HCT116 (cell line): ENCODE data around the gene RNF13. TPM values are rescaled to one million over a fixed set of nuclear protein-coding genes. Genes with fewer than 3 reads are reported as not detected.

Experiments used
- ATAC-seq: fragments of 200-7000 bp; cut with Tn5 transposase; 2 replicates; pipeline ENCODE4 v1.9.1; 2020; ENCODE audit warnings: mild to moderate bottlenecking, moderate library complexity
- BruUV-seq: library from RNA; stranded (reverse); fragments of 400-500 nt; replicated peaks from 2 replicates; lab custom pipeline; 2021; lab: Mats Ljungman, UMichigan
- CTCF ChIA-PET: fragments of 300-600 bp; sonication (Branson Sonifier 250); formaldehyde crosslinking; loops from one replicate; lab custom pipeline; 2021; ENCODE audit warnings: antibody characterized with exemption; lab: Charles Lee
- POLR2A ChIA-PET: fragments of 300-600, 350-600 bp; sonication (Branson Sonifier 250); formaldehyde crosslinking; loops from one replicate; lab custom pipeline; 2021; ENCODE audit warnings: antibody characterized with exemption; lab: Charles Lee
- RAD21 ChIA-PET, 2 experiments: fragments of 300-600 bp; sonication (Branson Sonifier 250); formaldehyde crosslinking; loops; one replicate each; lab custom pipeline; 2023; ENCODE audit warnings: low total read pairs in 2 of 2; ENCODE audit not compliant: uncharacterized antibody in 2 of 2, unreplicated experiment in 2 of 2, low non-redundant PET in 1 of 2; lab: Charles Lee
- DNase-seq: peaks from one replicate; pipeline ENCODE4 v3.0.0-alpha.2; 2010; ENCODE audit warnings: low read depth, low spot score
- H2AFZ ChIP-seq: fragments of 200-600 bp; shearing (Covaris generic), sonication (generic); 2 replicates; pipeline ENCODE4 v1.6.1; 2017; ENCODE audit warnings: low read depth, mixed run types, mixed read lengths, antibody characterized with exemption, low read length; ENCODE audit not compliant: poor library complexity, severe bottlenecking
- H3K27ac ChIP-seq: 2 replicates; pipeline ENCODE4 v1.5.1; 2012; ENCODE audit warnings: low read depth, low read length
- H3K27me3 ChIP-seq: fragments of 200-600 bp; sonication (generic); 2 replicates; pipeline ENCODE4 v1.6.1; 2016; ENCODE audit warnings: mixed run types, low read length, mixed read lengths; ENCODE audit not compliant: insufficient read depth
- H3K36me3 ChIP-seq, 2 experiments: fragments of 200-500 bp in 1 of 2; fragments of 200-600 bp in 1 of 2; sonication (Bioruptor generic) in 1 of 2; sonication (generic) in 1 of 2; 2 replicates each; pipeline versions ENCODE4 v1.5.1 to v1.6.1; 2014 to 2016; ENCODE audit warnings: low read length in 2 of 2, inconsistent platforms in 1 of 2, mixed read lengths in 1 of 2, mixed run types in 1 of 2; ENCODE audit not compliant: insufficient read depth in 2 of 2, control insufficient read depth in 1 of 2
- H3K4me1 ChIP-seq, 2 experiments: fragments of 200-600 bp in 1 of 2; sonication (generic) in 1 of 2; 2 replicates each; pipeline versions ENCODE4 v1.5.1 to v1.6.1; 2012 to 2017; ENCODE audit warnings: low read length in 2 of 2, inconsistent platforms in 1 of 2, mild to moderate bottlenecking in 1 of 2, mixed read lengths in 1 of 2, mixed run types in 1 of 2, moderate library complexity in 1 of 2; ENCODE audit not compliant: insufficient read depth in 2 of 2, control insufficient read depth in 1 of 2
- H3K4me2 ChIP-seq: fragments of 200-600 bp; sonication (generic); 2 replicates; pipeline ENCODE4 v1.6.1; 2017; ENCODE audit warnings: mixed run types, low read length, mixed read lengths
- H3K4me3 ChIP-seq, 2 experiments: fragments of 200-600 bp in 1 of 2; sonication (generic) in 1 of 2; replicated peaks in 1 of 2; 2 replicates each; pipeline ENCODE4 v1.5.1; 2011 to 2016; ENCODE audit warnings: low read length in 2 of 2, control low read depth in 1 of 2, low read depth in 1 of 2, mild to moderate bottlenecking in 1 of 2, mixed read lengths in 1 of 2, mixed run types in 1 of 2
- H3K79me2 ChIP-seq: fragments of 200-600 bp; sonication (generic); 2 replicates; pipeline ENCODE4 v1.6.1; 2017; ENCODE audit warnings: mild to moderate bottlenecking, mixed run types, low read length, moderate library complexity, mixed read lengths; ENCODE audit not compliant: insufficient read depth
- H3K9ac ChIP-seq: fragments of 200-600 bp; sonication (generic); 2 replicates; pipeline ENCODE4 v1.6.1; 2016; ENCODE audit warnings: low read length, mixed read lengths
- H3K9me2 ChIP-seq: fragments of 200-600 bp; sonication (generic), shearing (Covaris generic); 2 replicates; pipeline ENCODE4 v1.6.1; 2017; ENCODE audit warnings: mixed run types, mild to moderate bottlenecking, moderate library complexity; ENCODE audit not compliant: insufficient read depth
- H3K9me3 ChIP-seq, 2 experiments: fragments of 200-500 bp in 1 of 2; fragments of 200-600 bp in 1 of 2; sonication (Bioruptor generic) in 1 of 2; sonication (generic) in 1 of 2; 2 replicates each; pipeline ENCODE4 v1.6.1; 2014 to 2017; ENCODE audit warnings: low read length in 2 of 2, mixed read lengths in 2 of 2, inconsistent platforms in 1 of 2, low read depth in 1 of 2, mild to moderate bottlenecking in 1 of 2, mixed run types in 1 of 2, moderate library complexity in 1 of 2; ENCODE audit not compliant: control insufficient read depth in 1 of 2, insufficient read depth in 1 of 2
- H4K20me1 ChIP-seq: fragments of 200-600 bp; sonication (generic), shearing (Covaris generic); 2 replicates; pipeline ENCODE4 v1.6.1; 2017; ENCODE audit warnings: mixed run types, mild to moderate bottlenecking, moderate library complexity; ENCODE audit not compliant: insufficient read depth
- CBX3 ChIP-seq: IDR thresholded peaks from 2 replicates; pipeline ENCODE4 v1.6.1; 2012; ENCODE audit warnings: low read depth
- ELF1 ChIP-seq: IDR thresholded peaks from 2 replicates; pipeline ENCODE4 v1.6.1; 2012; ENCODE audit warnings: low read depth, borderline replicate concordance
- FOSL1 ChIP-seq: IDR thresholded peaks from 2 replicates; pipeline ENCODE4 v1.6.1; 2012; ENCODE audit warnings: low read depth
- JUND ChIP-seq: IDR thresholded peaks from 2 replicates; pipeline ENCODE4 v1.6.1; 2012
- POLR2AphosphoS5 ChIP-seq: IDR thresholded peaks from 2 replicates; pipeline ENCODE4 v1.6.1; 2011; ENCODE audit warnings: mild to moderate bottlenecking, low read depth, low read length, moderate library complexity
- RAD21 ChIP-seq: IDR thresholded peaks from 2 replicates; pipeline ENCODE4 v1.6.1; 2012; ENCODE audit warnings: low read depth, mild to moderate bottlenecking
- SP1 ChIP-seq: IDR thresholded peaks from 2 replicates; pipeline ENCODE4 v1.6.1; 2012; ENCODE audit warnings: low read depth
- YY1 ChIP-seq: IDR thresholded peaks from 2 replicates; pipeline ENCODE4 v1.6.1; 2011; ENCODE audit warnings: low read length, low read depth, moderate library complexity, mild to moderate bottlenecking; ENCODE audit not compliant: insufficient replicate concordance; ENCODE audit errors: extremely low read depth
- ZBTB33 ChIP-seq: IDR thresholded peaks from 2 replicates; pipeline ENCODE4 v1.6.1; 2011; ENCODE audit warnings: mild to moderate bottlenecking, low read length, moderate library complexity; ENCODE audit not compliant: insufficient replicate concordance; ENCODE audit errors: extremely low read depth
- intact Hi-C: fragments of 100-400 bp; cut with micrococcal nuclease; formaldehyde crosslinking; loops from 2 replicates; pipeline ENCODE4 v1.10.0; 2022
- total RNA-seq: library from RNA; stranded (reverse); gene quantifications from one replicate; pipeline ENCODE4 v1.2.1, GENCODE V29; 2021; ENCODE audit not compliant: unreplicated experiment

Gene RNF13
- total RNA-seq, 1 experiment from 2014 or later = 39.9 TPM

- peaks cover 99% of the 10 kb centered on the region for H3K79me2 ChIP-seq
- BruUV-seq = no TSS peak
- no peaks in the 10 kb centered on the region for H3K9me2 ChIP-seq
- no peaks in the 10 kb centered on the region for H3K9me3 ChIP-seq
- ATAC-seq = peak; percentile 90
- TF ChIP-seq POLR2AphosphoS5 (no peak), ELF1 (no peak), JUND (peak; percentile 67), YY1 (no peak), RAD21 (no peak), CBX3 (0 out of 2 replicates have a peak, but pooled peaks have one; percentile 31), SP1 (peak; percentile 10; the same call in 1 of the 2 replicates), FOSL1 (peak; percentile 72)
- peak overlapping the region; percentile 21; the same call in 1 of the 2 replicates for H3K9ac ChIP-seq
- H3K4me3 ChIP-seq = peak overlapping the region in 1 of 2 experiments; percentile 27; a peak in 1 of 4 replicates
- H3K27ac ChIP-seq = peak overlapping the region; percentile 43; the same call in 1 of the 2 replicates
- peak overlapping the region; percentile 65 for H3K4me2 ChIP-seq
- no peaks in the 10 kb centered on the region for H3K36me3 ChIP-seq
- intact Hi-C loops = no loop called here
- peaks cover 13 to 20% of the 10 kb centered on the region in 2 experiments; a peak in 3 of 4 replicates for H3K4me1 ChIP-seq
- no peak overlapping the region for H2AFZ ChIP-seq
- no peaks in the 10 kb centered on the region for H4K20me1 ChIP-seq
- ChIA-PET CTCF (interaction anchor here (1.2 to 2.4 kb wide), 2 partner anchors 12 to 54 kb away, joined by 3 to 13 read pairs; no protein-coding TSS in a partner anchor), POLR2A (interaction anchor here (0.5 to 1.8 kb wide), 2 partner anchors 9 to 282 kb away, joined by 3 to 5 read pairs; no protein-coding TSS in a partner anchor), RAD21 (no interaction called here)
- H3K27me3 ChIP-seq = no peaks in the 10 kb centered on the region
- peak; percentile 35 for DNase-seq
Measured at GRCh38 chr3:149820183-149820582, 7.2 kb downstream of the RNF13 start.

GRCh38 chr3:149826636-149827035 is 13.6 kb downstream of the RNF13 start:
- ChIA-PET RAD21 (no interaction called here), CTCF (no interaction called here), POLR2A (no interaction called here)
- ATAC-seq = no peak
- no TSS peak for BruUV-seq
- no peak overlapping the region for H2AFZ ChIP-seq
- H4K20me1 ChIP-seq = no peaks in the 10 kb centered on the region
- H3K4me2 ChIP-seq = no peak overlapping the region
- H3K9me3 ChIP-seq = peaks cover 0 to 4% of the 10 kb centered on the region in 2 experiments; a peak in 2 of 4 replicates
- H3K79me2 ChIP-seq = peaks cover 89% of the 10 kb centered on the region
- intact Hi-C loops = no loop called here
- no peaks in the 10 kb centered on the region for H3K9me2 ChIP-seq
- DNase-seq = no peak
- TF ChIP-seq ELF1 = no peak
- TF ChIP-seq ZBTB33 = no peak
- no peaks in the 10 kb centered on the region for H3K27me3 ChIP-seq
- no peaks in the 10 kb centered on the region for H3K4me1 ChIP-seq
- no peak overlapping the region for H3K9ac ChIP-seq
- no peak overlapping the region for H3K4me3 ChIP-seq
- H3K36me3 ChIP-seq = 0 out of 4 replicates have a peak, but pooled peaks cover 0 to 3% of the 10 kb centered on the region in 2 experiments
- H3K27ac ChIP-seq = no peak overlapping the region
